Stimulated activated CD4-positive, alpha-beta T cell treated with anti-CD3 and anti-CD28 coated beads, Interleukin-12 subunit alpha, Interleukin-12 subunit beta, amount 100 ng/mL, for 24 hours (primary cell): Measurements from ENCODE around the gene SAP30.

Source experiments
- DNase-seq, 2 experiments: peaks; one replicate each; pipeline ENCODE4 v3.0.0-alpha.2; 2020; ENCODE audit warnings: low read depth in 2 of 2

The SAP30 gene, protein sequence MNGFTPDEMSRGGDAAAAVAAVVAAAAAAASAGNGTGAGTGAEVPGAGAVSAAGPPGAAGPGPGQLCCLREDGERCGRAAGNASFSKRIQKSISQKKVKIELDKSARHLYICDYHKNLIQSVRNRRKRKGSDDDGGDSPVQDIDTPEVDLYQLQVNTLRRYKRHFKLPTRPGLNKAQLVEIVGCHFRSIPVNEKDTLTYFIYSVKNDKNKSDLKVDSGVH

DNA sequence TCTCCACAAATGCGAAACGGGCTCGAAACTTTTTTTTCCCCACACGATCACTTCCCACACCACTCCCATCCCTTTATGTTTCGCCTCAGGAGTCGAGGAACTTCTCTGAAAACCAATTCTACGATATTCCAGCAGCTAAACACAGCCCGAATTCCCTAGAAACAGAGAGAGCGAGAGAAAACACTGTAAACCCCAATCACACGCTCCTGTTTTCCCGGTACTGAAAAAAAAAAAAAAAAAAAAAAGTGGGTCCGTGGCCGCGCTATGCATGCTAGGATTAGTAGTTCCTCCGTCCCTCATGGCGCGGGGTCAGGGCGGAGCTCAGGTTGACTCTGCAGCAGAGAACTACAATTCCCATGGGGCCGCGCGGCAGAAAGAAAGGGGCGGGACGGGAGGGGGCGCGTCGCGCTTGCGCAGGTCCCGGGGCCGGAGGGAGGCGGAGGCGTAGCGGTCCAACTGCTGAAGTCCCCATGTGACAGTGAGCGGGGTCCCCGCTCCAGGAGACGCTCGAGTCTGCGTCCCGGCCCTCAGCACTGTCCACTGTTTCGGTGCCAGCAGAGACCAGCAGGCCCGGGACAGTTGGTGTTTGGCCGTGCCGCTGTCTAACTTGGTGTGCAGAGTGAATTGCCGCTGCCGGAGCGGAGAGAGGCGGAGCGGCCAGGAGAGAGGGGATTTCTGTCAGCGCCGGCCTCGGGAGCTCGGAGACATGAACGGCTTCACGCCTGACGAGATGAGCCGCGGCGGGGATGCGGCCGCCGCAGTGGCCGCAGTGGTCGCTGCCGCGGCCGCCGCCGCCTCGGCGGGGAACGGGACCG lies at the start of gene SAP30:
TSS of gene SAP30 (plus strand) at position 478 of the 815 bp plus-strand sequence. CDS start at position 707, 229 bp downstream.
- peak; percentile 93 to 94 for DNase-seq

DNA sequence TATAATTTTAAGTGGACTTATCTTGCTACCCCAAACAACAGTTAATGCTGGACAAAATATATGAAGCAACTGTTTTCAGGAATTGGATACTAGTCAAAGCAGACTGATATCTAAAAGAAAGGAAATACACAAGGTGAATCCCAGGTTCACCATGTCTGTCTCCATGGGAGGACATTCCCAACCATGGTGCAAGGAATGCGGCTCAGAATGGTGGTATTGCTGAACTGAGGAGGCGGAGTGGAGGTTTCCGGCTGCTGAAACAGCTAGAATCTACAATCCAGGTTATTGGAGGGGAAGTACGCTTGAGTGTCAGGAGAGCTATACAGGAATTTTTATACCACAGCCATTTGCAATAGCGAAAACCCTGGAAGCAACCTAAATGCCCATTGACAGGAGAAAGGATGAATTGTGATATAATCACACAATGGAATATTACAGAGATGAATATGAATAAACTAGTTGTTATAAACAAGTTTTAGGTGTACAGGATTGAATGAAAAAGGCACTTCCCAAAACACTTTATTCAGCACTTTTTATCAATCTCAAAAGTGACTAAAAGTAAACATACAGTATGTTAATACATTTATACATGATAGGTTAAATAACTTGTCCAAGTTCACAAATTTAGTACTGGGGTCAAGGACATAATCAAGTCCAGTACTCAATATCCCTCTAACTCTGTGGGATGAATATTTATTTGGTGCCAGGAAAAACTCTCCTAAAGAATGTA lies 45.6 kb upstream of the SAP30 start:
- no peak for DNase-seq

DNA sequence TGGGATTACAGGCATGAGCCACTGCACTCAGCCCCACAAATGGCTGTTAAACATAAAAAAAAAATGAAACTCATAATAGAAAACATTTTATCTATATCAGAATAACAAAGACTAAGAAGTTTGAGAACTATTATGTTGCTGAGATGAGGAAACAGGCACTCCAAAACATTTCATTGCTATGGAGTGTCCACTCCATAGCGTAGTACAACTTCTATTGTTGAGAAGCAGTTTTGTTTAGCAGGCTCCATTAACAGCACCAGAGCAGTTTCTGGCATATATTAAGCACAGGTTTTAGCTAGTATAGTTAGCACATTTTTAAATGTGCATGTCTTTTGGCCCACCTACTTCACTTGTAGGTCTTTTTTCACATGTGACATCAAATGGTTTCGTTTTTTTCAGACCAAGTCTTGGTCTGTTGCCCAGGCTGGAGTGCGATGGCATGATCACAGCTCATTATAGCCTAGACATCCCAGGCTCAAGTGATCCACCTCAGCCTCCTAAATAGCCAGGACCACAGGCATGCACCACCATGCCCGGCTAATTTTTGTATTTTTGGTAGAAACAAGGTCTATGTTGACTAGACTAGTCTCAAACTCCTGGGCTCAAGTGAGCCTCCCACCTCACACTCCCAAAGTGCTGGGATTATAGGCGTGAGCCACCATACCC lies 42.4 kb upstream of the SAP30 start:
- no peak for DNase-seq

DNA sequence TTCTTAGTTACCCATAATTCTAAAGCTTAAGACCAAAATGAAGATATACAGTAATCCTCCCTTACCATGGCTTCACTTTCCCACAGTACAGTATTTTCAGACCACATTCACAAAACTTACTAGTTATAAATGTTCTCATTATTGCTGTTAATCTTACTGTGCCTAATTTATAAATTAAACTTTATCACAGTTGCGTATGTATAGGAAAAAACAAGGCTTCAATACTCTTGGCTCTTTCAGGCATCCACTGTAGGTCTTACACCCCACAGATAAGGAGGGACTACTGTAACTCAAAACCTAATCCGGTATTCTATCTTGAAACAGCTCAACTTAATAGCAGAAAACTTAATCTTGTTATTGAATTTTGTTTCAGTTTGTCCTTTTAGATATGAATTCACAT lies 40.2 kb upstream of the SAP30 start:
- DNase-seq, result no peak

DNA sequence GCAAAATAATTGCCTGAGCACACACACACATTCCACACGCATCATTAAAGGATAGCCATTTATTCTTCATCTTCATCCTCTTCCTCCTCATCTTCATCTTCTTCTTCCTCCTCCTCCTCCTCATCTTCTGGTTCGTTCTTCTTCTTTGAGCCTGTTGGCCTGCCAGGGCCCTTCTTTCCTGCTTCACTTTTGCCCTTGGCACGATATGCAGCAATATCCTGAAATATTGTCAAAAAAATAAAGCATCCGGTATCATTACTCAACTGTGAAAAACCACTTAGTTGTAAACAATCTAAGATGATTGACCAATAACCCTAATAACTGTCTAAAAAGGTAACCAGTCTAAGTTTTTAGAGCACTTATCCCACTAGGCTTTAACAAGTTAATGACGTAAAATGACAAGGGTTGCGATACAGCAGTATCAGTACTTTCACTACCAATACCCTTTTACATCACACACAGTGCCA lies 38.7 kb upstream of the SAP30 start:
- no peak for DNase-seq

DNA sequence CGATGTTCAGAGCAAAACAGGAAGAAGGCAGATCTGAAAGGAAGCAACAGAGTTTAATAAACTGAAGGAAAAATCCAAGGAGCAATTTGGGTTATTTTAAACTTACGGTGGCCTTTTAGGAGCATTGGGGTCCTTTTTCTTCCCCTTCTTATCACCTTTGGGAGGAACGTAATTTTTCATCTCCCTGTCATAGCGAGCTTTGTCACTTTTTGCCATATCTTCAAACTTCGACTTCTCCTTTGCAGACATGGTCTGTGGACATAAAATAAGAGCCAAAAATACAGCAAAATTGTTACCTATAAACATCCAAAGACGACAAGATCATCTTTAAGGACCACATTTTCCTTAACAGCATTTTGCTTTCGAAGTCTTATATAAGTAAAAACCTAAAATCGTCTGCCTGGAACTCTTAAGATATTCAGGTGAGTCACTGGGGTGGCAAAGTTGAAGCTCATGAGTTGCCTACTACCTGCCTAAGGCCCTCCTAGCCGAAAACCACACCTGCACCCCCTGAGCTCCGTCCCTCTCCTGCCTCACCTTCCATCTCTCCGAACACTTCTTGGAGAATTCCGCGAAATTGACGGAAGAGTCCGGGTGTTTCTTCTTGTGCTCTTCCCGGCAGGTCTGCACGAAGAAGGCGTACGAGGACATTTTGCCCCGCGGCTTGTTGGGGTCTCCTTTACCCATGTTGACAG lies 37.6 kb upstream of the SAP30 start:
- DNase-seq, result no peak

DNA sequence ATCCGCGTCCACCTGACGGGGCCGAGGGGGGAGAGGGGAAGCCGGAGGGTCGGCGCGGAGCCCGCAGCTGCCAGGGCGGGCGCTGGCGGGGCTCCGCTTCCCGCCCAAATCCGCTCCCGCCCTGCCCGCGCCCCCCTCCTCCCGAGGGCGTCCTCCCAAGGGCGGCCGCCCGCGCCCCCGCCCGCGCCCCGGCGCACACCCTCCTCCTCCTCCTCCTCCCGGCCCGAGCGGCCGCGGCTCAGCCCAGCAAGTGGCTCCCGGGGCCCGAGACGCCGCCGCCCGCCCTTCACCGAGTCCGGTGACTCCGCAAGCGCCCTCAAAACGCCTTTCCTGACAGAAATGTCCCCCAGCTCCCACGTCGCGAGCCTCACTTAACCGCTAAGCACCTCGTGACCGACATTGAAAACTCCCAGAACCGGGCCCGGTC lies 37.1 kb upstream of the SAP30 start:
- peak; percentile 23 to 30 for DNase-seq

DNA sequence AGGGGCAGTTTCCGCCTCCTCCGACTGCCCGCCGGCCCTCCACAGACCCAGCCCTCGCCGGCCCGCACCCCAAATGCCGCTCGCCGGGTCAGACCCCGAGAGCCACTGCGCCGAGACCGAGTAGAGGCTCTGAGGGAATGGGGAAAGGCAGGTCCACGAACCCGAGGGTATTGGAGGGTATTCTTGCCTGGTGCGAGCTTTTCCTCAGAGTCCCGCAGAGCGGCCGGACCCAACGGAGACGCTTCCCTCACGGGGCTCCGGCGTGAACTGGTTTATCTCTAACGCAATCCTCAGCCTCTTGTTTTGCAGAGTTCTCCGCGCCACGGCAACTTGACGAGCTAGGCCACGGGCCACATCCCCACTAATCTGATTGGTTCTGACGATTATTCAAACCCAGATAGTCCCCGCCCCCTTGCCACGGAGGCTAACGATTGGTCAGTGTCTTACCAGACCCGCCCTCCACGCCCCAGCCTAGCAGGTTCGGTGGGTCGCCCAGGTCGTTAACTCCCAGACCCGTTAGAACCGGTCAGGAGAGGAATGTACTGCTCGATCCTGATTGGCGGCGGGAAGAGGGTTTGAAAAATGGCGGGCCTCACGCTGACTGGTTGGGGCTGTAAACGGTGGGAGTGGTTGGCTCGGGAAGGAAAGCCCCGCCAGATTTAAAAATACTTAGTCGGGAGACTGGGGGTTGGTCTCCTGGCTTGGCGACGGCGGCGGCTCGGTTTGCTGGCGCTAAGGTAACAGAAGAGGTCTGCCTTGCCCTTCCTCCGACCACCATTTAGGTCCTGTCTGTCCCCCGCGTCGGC lies 36.5 kb upstream of the SAP30 start, which contains the start of gene HMGB2:
TSS of gene HMGB2 (minus strand) at position 274 of the 806 bp plus-strand sequence. CDS start 709 bp downstream, outside the sequence.
- DNase-seq, result peak; percentile 98 to 100

DNA sequence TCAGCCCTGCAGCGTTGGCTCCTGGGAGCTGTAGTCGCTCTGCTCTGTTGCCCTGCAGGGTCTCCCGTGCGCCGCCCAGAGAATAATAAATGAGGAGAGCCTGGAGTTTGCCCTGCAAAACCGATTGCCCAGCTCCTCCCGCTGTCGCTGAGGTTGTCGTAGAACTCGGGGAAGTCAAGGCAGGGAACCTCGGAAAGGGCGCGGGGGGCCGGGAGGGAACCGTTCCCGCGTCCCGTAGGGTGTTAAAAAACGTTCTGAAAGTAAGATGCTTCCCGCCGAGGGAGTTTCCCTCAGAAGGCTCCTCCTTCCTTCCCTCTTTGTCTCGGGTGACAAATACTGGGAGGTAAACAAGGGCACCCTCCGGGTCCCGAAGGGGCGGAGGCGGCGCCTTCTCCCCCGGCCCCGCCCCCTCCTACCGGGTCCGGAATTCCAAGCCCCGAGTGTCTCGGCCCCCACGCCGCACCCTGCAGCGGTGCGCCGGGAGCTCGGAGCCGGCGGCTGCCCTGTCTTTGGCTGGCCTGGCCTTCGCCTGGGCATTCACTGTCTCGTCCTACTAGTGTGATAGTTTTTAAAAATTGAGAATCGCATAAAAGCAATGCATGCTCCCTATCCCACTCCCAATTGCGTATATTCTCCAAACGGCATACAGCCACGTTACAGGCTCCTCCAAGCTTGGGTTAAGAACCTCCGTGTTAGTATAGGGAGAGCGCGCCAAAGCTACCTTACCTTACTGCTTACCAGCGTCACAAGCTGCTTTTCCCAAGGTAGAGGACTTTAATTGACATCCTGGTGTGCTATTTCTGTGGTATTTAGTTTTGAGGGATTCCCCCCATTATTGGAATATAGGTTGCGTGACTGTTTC lies 35.6 kb upstream of the SAP30 start:
- peak; percentile 5 to 46 for DNase-seq

DNA sequence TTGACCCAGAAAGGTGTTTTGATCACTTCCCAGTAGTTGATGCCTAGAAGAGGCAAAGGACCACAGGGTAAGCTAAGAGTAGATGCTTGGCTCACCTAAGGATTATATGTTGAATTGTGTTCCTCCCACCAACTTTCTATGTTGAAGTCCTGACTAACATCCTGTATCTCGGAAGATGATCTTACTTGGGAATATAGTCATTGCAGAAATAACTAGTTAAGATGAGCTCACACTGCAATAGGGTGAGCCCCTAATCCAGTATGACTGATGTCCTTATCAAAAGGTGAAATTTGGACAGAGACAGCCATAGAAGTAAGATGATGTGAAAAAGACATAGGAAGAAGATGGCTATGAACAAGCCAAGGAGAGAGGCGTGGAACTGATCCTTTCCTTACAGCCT lies 33.3 kb upstream of the SAP30 start:
- DNase-seq, result no peak

DNA sequence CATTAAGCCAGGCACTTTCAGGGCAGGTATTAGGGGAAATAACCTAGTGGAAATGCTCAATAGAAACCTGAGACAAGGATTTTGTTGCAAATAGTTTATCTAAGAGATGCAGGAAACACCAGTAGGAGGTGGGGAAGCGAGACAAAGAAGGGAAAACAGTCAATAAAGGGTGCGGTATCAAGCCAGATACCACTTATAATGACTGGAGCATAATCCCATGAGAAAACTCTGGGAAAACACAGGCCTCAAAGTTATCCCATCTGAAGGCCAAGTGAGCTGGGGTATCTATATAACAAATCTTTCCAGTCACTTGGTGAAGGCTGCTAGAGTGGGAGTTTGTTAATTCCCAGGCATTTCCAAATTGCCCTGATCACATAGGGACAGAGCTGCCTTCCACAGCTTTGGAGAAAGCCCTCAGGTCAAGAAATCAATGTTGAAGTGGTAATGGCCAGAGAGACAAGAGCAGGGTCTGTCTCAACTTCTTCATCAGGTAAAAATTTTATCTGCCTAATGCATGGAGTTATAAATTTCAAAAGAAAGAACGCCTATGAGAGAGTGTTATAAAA lies 26.8 kb upstream of the SAP30 start:
- no peak for DNase-seq

DNA sequence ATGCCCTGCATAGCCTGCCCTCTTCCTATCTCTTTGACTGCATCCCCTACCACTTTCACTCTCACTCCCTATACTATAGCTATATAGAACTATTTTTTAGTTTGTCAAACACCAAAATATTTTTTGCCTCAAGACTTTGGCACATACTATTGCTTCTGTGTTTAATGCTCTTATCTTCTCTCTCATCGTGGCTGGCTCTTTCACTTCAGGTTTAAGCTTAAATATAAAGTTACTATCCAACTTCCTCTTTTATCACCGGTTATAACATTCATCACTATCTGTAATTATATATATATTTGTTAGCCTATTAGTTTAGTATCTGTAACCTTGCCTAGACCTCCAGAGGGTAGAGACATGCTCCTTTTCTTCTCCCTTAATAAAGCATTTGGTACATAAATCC lies 25.1 kb upstream of the SAP30 start:
- DNase-seq, result no peak

DNA sequence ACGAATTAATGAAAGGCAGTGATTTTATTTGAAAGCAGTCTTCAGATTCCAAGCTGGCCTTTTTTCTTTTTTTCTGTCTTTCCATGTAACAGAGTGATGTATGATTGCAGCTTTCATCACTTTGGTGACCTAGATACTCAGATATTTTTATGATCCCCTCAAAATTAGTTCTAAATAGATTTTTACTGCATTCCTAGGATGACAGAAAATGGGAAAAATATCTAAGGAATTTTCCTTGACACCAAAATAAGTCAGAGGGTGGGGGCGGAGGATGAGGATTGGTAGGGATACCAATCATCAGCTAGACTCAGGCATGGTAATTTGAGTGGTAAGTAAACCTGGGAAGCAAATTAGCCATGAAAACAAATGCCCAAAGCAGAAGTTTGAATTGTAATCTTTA lies 24.7 kb upstream of the SAP30 start:
- no peak for DNase-seq

DNA sequence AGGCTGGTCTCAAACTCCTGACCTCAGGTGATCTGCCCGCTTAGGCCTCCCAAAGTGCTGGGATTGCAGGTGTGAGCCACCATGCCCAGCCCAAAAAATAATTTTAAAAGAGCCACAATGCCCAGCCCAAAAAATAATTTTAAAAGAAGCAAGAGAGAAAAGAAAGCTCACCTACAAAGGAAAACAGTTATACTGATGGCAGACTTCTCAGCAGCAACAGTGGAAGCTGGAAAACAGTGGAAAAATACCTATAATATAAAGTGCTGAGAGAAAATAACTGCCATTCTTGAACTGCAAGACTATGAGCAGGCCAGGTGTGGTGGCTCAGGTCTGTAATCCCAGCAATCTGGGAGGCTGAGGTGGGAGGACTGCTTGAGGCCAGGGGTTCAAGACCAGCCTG lies 23.3 kb upstream of the SAP30 start:
- DNase-seq, result no peak

DNA sequence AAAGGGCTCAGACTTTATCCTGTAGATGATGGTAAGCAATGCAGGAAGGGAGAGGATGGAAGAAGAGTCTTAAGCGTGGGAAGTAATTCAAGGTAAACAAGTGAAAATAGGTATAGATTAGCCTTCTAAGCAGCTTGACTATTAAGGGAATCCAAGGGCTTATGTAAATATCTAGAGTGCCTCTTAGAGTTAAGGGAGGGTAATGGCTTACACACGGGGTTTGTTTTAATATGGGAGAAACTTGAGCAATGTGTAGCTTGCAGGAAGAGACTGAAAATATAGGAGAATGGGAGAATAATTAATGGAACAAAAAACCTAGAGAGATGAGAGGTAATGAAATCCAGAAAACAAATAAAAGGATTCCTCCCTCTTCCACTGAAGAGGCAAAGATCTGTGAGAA lies 12.8 kb upstream of the SAP30 start:
- DNase-seq, result no peak

DNA sequence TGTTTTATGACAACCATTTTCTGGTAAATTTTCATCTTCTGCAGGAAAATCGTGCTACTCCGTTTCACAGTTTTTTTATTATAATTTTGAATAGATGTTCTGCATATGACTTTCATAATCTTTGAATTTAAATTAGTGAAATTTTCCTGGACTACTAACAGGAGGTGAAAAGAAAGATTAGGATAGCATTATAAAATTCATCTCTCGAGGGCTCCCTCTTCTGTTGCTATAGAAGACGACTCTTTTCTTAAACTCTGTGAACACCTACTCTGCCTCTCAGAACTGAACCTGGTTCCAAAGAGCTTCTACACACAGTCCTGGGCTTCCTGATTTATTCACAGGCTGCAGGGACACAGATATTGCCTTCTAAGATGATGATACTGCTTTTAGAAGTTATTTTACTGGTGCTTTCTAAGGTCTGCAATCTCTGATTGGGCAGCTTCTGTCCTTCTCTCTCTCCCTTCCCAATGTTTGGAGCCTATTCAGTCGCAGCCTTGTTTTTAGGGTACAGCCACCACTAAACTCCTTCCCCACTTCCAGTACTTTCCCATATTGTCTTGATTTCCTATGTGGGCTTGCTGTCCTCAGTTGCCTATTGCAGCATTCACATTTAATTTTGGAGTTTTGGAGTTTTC lies 10.1 kb upstream of the SAP30 start:
- no peak for DNase-seq

DNA sequence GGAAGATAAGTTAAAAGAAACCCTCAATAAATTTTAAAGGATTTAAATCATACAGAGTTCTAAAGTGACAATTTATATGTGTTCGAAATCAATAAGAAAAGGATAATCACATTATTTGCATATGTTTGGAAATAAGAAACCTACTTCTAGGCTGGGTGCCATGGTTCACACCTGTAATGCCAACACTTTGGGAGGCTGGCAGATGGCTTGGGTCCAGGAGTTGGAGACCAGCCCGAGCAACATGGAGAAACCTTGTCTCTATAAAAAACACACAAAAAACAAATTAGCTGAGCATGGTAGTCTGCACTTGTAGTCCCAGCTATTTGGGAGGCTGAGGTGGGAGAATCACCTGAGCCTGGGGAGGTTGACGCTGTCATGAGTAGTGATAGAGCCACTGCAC lies 8.1 kb upstream of the SAP30 start:
- DNase-seq, result no peak

DNA sequence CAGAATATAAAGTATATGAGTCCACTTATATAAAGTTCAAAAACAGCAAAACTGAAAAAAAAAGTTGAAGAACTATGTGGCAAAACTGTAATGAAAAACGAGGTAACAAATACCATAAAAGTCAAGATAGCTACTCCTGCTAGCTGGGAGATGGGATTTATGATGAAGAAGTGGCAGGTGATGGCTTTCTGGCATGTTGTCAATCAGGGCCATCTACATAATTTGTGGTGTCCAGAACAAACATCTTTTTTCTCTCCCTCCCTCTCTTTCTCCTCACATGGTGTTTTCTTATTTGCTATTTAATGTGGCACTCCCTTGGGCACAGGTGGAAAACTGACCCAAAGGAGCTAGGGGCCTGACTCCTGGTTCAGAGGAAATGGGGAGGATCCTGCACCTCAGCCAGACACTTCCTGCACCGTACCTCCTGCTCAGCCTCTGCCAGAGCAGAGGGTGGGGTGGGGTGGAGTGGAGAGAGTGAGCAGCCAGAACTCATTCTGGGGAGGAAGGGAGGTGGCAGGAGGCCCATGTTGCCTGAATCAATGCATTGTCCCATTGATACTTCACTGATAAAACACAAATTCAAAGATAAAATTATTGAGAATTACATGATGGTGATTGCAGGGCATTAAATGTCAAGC lies 5.3 kb upstream of the SAP30 start:
- DNase-seq, result no peak
